HFFc6 (cell line): ENCODE data around the gene IP6K2. TPM values are rescaled to one million over a fixed set of nuclear protein-coding genes. Genes with fewer than 3 reads are reported as not detected.

Experiments used
- DNase-seq: peaks from one replicate; pipeline ENCODE4 v3.0.0-alpha.2; 2018
- H3K27ac Mint-ChIP-seq: 2 replicates; pipeline ENCODE4 v1.8.0; 2020; ENCODE audit warnings: mild to moderate bottlenecking, mixed read lengths
- H3K27me3 Mint-ChIP-seq: 2 replicates; pipeline ENCODE4 v1.8.0; 2021; ENCODE audit warnings: mild to moderate bottlenecking, moderate library complexity, mixed read lengths; ENCODE audit not compliant: insufficient read depth
- H3K36me3 Mint-ChIP-seq: 2 replicates; pipeline ENCODE4 v1.8.0; 2021; ENCODE audit warnings: low read depth, mixed read lengths
- H3K4me1 Mint-ChIP-seq: 2 replicates; pipeline ENCODE4 v1.8.0; 2020; ENCODE audit warnings: low read depth, mixed read lengths
- H3K4me3 Mint-ChIP-seq: 2 replicates; pipeline ENCODE4 v1.8.0; 2020; ENCODE audit warnings: mild to moderate bottlenecking, moderate library complexity, mixed read lengths
- H3K9me3 Mint-ChIP-seq: 2 replicates; pipeline ENCODE4 v1.8.0; 2020; ENCODE audit warnings: mild to moderate bottlenecking, mixed read lengths
- total RNA-seq, 6 experiments: library from RNA; stranded (reverse); fragmentation: NEBNext Ultra II Directional; extraction: Animal tissue kit (Norgen Biotek cat#: 25700); gene quantifications; 2 replicates in 1 of 6; 3 replicates in 5 of 6; pipeline ENCODE4 v1.2.3, GENCODE V29; 2021
- TF ChIP-seq, protein P1 (sequence below): fragments of 200-600 bp; sonication (generic); IDR thresholded peaks from 2 replicates; pipeline ENCODE4 v1.5.0; 2021; ENCODE audit warnings: antibody characterized with exemption, mild to moderate bottlenecking

The IP6K2 gene
- total RNA-seq, 6 experiments from 2014 or later, result 47.4 to 64.6 (median 53.0) TPM

DNA sequence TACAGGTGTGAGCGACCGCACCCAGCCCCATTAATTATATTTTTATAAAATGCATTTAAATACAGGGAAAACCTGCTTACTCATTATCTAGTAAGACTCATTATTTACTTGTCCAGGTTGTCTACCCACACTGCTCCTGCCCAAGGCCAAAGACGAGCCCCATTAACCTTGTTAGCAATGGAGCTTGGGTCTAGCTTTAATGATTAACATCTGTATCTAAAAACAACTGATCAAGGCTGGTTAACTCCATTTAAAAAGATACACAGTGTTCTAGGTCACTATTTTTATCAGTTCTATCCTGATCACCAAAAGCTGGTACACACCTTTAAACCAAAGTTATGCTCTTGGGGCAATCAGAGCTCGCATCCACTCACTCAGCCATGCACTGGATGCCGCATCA lies 20.9 kb downstream of the IP6K2 start:
- no peaks in the 10 kb centered on the region for H3K9me3 Mint-ChIP-seq
- H3K4me3 Mint-ChIP-seq, result 0 out of 2 replicates have a peak overlapping the region, but pooled peaks have one; percentile 3
- no peak for DNase-seq
- peak overlapping the region; percentile 59 for H3K27ac Mint-ChIP-seq
- H3K27me3 Mint-ChIP-seq, result peaks cover 4% of the 10 kb centered on the region; the same call in 1 of the 2 replicates
- peaks cover 56% of the 10 kb centered on the region for H3K4me1 Mint-ChIP-seq
- TF ChIP-seq, protein P1, sequence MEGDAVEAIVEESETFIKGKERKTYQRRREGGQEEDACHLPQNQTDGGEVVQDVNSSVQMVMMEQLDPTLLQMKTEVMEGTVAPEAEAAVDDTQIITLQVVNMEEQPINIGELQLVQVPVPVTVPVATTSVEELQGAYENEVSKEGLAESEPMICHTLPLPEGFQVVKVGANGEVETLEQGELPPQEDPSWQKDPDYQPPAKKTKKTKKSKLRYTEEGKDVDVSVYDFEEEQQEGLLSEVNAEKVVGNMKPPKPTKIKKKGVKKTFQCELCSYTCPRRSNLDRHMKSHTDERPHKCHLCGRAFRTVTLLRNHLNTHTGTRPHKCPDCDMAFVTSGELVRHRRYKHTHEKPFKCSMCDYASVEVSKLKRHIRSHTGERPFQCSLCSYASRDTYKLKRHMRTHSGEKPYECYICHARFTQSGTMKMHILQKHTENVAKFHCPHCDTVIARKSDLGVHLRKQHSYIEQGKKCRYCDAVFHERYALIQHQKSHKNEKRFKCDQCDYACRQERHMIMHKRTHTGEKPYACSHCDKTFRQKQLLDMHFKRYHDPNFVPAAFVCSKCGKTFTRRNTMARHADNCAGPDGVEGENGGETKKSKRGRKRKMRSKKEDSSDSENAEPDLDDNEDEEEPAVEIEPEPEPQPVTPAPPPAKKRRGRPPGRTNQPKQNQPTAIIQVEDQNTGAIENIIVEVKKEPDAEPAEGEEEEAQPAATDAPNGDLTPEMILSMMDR, result no peak
- H3K36me3 Mint-ChIP-seq, result peaks cover 34% of the 10 kb centered on the region

GRCh38 chr3:48695393-48695753 lies 21.6 kb downstream of the IP6K2 start:
- no peak for DNase-seq
- TF ChIP-seq, protein P1, result no peak
- Mint-ChIP-seq H3K9me3 (no peaks in the 10 kb centered on the region), H3K27ac (peak overlapping the region; percentile 97), H3K4me1 (peaks cover 53% of the 10 kb centered on the region), H3K36me3 (peaks cover 38% of the 10 kb centered on the region), H3K27me3 (peaks cover 4% of the 10 kb centered on the region; the same call in 1 of the 2 replicates), H3K4me3 (peak overlapping the region; percentile 86)

- peaks cover 48% of the 10 kb centered on the region for H3K4me1 Mint-ChIP-seq
- peaks cover 41% of the 10 kb centered on the region for H3K36me3 Mint-ChIP-seq
- no peaks in the 10 kb centered on the region for H3K9me3 Mint-ChIP-seq
These were observed 22.2 kb downstream of the IP6K2 start for GRCh38 chr3:48694610-48695392.

DNA sequence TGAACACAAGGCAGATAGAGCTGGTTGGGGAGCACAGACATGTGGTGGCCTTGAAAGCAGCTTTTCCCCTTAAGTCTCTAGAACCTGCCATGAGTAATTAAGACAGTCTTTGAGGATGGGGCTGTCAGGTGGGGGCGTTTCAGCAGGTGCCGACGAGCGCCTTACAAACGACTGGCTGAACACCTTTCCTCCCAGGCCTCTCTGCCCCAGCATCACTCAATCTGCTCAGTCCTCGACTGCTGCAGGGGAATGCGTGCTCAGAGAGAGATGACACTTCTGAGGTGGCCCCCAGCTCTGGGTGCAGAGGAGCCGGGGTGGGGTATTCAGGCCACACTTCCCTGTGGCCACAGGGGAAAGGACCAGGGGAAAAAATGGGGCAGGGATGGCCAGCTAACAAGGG lies 23.2 kb downstream of the IP6K2 start:
- Mint-ChIP-seq H3K9me3 (no peaks in the 10 kb centered on the region), H3K27ac (peak overlapping the region; percentile 97), H3K4me3 (peak overlapping the region; percentile 50; the same call in 1 of the 2 replicates), H3K27me3 (peaks cover 4% of the 10 kb centered on the region; the same call in 1 of the 2 replicates), H3K36me3 (peaks cover 33% of the 10 kb centered on the region), H3K4me1 (peaks cover 42% of the 10 kb centered on the region)
- no peak for DNase-seq
- TF ChIP-seq, protein P1, result no peak

More at GRCh38 chr3:48694610-48695392, 22.2 kb downstream of the IP6K2 start:
- TF ChIP-seq, protein P1, result peak; percentile 15; the same call in 1 of the 2 replicates
- DNase-seq, result peak; percentile 76
- H3K4me3 Mint-ChIP-seq, result peak overlapping the region; percentile 86
- H3K27me3 Mint-ChIP-seq, result peaks cover 4% of the 10 kb centered on the region; the same call in 1 of the 2 replicates
- peak overlapping the region; percentile 97 for H3K27ac Mint-ChIP-seq

GRCh38 chr3:48692551-48692950 lies 24.5 kb downstream of the IP6K2 start:
- Mint-ChIP-seq H3K4me1 (peaks cover 42% of the 10 kb centered on the region), H3K9me3 (no peaks in the 10 kb centered on the region), H3K4me3 (no peak overlapping the region), H3K27me3 (peaks cover 4% of the 10 kb centered on the region; the same call in 1 of the 2 replicates), H3K36me3 (peaks cover 31% of the 10 kb centered on the region), H3K27ac (peak overlapping the region; percentile 97)
- TF ChIP-seq, protein P1, result no peak
- DNase-seq, result no peak
